ENCODE data around the gene MKNK1.

DNA sequence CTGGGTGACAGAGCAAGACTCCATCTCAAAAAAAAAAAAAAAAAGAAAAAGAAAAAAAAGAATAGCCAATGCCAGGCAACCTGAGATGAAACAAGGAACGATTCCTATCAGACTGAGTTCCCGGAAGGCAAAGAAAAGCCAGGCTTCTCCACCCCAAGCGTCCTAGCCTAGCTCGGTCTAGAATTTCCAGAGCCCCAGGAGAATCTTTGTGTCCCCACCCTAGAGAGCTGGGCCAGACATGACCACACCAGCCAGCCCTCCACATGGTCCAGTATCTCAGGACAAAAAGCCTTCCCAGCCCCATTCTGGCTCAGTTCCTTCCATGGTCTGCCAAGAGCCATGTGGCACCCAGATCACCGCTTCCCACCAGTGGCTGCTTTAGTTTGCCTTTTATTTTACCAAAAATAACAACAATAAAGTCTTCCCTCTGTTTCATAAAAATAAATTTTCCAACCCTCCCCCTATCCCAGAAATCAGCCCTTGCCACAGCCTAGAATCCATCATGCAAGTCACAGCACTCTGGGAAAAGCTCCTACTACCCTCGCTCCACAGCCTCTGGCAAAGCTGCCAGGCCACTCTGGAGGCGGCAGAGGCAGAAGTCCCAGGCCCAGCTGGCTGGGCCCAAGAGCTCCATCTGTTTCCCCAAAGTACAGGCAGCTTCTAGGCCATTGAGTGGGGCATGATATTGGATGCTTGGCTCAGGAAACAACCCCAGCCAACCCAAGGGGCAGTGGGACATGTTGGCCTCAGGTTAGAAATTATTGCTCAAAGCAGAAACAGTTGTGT lies 3.5 kb upstream of the MKNK1 start:
- no peak for TF ChIP-seq POLR2AphosphoS5 (IDR thresholded peaks at IDR 0.05; ENCODE audit: low read depth, low read length)
- TF ChIP-seq, protein P1, sequence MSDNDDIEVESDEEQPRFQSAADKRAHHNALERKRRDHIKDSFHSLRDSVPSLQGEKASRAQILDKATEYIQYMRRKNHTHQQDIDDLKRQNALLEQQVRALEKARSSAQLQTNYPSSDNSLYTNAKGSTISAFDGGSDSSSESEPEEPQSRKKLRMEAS (IDR thresholded peaks at IDR 0.05; ENCODE audit: low read depth): no peak
- TF ChIP-seq RFX5 (IDR thresholded peaks at IDR 0.05; ENCODE audit: low read length): no peak
- TF ChIP-seq, protein P2, sequence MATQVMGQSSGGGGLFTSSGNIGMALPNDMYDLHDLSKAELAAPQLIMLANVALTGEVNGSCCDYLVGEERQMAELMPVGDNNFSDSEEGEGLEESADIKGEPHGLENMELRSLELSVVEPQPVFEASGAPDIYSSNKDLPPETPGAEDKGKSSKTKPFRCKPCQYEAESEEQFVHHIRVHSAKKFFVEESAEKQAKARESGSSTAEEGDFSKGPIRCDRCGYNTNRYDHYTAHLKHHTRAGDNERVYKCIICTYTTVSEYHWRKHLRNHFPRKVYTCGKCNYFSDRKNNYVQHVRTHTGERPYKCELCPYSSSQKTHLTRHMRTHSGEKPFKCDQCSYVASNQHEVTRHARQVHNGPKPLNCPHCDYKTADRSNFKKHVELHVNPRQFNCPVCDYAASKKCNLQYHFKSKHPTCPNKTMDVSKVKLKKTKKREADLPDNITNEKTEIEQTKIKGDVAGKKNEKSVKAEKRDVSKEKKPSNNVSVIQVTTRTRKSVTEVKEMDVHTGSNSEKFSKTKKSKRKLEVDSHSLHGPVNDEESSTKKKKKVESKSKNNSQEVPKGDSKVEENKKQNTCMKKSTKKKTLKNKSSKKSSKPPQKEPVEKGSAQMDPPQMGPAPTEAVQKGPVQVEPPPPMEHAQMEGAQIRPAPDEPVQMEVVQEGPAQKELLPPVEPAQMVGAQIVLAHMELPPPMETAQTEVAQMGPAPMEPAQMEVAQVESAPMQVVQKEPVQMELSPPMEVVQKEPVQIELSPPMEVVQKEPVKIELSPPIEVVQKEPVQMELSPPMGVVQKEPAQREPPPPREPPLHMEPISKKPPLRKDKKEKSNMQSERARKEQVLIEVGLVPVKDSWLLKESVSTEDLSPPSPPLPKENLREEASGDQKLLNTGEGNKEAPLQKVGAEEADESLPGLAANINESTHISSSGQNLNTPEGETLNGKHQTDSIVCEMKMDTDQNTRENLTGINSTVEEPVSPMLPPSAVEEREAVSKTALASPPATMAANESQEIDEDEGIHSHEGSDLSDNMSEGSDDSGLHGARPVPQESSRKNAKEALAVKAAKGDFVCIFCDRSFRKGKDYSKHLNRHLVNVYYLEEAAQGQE (IDR thresholded peaks at IDR 0.05; ENCODE audit: low read depth, low read length): no peak
- TF ChIP-seq, protein P3, sequence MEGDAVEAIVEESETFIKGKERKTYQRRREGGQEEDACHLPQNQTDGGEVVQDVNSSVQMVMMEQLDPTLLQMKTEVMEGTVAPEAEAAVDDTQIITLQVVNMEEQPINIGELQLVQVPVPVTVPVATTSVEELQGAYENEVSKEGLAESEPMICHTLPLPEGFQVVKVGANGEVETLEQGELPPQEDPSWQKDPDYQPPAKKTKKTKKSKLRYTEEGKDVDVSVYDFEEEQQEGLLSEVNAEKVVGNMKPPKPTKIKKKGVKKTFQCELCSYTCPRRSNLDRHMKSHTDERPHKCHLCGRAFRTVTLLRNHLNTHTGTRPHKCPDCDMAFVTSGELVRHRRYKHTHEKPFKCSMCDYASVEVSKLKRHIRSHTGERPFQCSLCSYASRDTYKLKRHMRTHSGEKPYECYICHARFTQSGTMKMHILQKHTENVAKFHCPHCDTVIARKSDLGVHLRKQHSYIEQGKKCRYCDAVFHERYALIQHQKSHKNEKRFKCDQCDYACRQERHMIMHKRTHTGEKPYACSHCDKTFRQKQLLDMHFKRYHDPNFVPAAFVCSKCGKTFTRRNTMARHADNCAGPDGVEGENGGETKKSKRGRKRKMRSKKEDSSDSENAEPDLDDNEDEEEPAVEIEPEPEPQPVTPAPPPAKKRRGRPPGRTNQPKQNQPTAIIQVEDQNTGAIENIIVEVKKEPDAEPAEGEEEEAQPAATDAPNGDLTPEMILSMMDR (IDR thresholded peaks at IDR 0.05): no peak
- TF ChIP-seq EZH2phosphoT487 (IDR thresholded peaks at IDR 0.05; ENCODE audit: borderline replicate concordance, low read depth): no peak

Data from SK-N-SH (cell line).